GM12891 (cell line): ENCODE results near the gene DTX3.

Experiments used
- POLR2A ChIP-seq: IDR thresholded peaks from 2 replicates; pipeline ENCODE4 v1.6.1; 2011; ENCODE audit warnings: low read depth, low read length, control low read depth
- POLR2AphosphoS5 ChIP-seq: IDR thresholded peaks from 2 replicates; pipeline ENCODE4 v1.6.1; 2011; ENCODE audit warnings: low read depth, low read length, control low read depth
- TAF1 ChIP-seq: IDR thresholded peaks from 2 replicates; pipeline ENCODE4 v1.6.1; 2011; ENCODE audit warnings: low read depth, low read length, control low read depth

DNA sequence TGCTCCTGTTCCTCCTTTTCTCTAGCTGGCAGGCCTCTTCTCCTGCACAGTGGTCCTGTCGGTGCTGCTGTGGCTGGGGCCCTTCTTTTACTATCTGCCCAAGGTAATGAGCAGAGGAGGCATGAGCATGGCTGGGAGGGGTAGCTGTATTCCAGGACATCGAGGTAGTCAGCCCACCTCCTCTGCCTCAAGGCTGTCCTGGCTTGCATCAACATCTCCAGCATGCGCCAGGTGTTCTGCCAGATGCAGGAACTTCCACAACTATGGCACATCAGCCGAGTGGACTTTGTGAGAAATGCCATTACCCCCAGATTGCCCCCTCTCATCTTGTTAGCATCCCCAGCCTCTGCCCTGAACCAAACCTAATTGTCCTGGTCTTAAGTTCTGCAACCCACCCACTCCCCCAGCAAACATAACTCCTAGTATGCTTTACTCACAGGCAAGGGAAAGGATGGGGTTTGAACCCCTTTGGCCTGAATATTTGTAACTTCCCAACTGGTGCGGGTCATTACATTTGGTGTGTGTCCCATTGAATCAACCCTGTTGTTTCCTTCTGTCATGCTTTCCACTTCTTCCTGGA is 19.3 kb downstream of the DTX3 start:
- TF ChIP-seq POLR2A (no peak), POLR2AphosphoS5 (no peak), TAF1 (no peak)
